Stimulated activated CD8-positive, alpha-beta memory T cell treated with anti-CD3 and anti-CD28 coated beads, Interleukin-7, amount 100 ng/mL, for 48 hours (primary cell): ENCODE data around the gene ARL3.
"Not testable (repeated sequence)": the region's sequence is repeated elsewhere in the genome, so short reads cannot be mapped to it uniquely, and the experiment has no call there.

Experiments
- DNase-seq, 2 donors: peaks; one replicate each; pipeline ENCODE4 v3.0.0-alpha.2; 2020; ENCODE audit warnings: low read depth in 1 of 2; ENCODE audit errors: extremely low read depth in 1 of 2

ARL3 gene

GRCh38 chr10:102705531-102705930 is 8.7 kb downstream of the ARL3 start:
- DNase-seq: no peak

- DNase-seq: no peak
These were observed 9.3 kb downstream of the ARL3 start for GRCh38 chr10:102704915-102705314.

GRCh38 chr10:102702742-102703141 is 11.5 kb downstream of the ARL3 start:
- DNase-seq: no peak

- DNase-seq: no peak
These were observed 12.4 kb downstream of the ARL3 start for GRCh38 chr10:102701796-102702195.

- DNase-seq: no peak
These were observed 12.9 kb downstream of the ARL3 start for GRCh38 chr10:102701272-102701671.

DNA sequence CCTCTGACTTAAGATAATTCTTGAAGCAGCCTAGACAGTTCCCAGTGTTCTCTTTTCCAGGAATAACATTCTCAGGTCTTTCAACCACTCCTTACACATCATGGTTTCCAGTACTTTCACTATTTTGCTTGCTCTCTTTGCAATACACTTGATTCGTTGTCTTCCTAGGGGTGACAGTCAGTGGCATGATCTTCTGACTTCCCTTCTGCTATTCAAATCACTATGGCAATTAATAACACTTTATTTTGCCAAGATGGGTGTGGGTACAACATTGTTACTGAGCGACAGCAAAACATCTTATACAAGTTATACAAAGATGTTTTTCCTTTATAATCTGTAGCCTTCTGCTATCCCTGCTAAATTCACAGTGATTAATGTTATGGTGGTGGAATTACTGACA is 15.3 kb downstream of the ARL3 start:
- DNase-seq: no peak

DNA sequence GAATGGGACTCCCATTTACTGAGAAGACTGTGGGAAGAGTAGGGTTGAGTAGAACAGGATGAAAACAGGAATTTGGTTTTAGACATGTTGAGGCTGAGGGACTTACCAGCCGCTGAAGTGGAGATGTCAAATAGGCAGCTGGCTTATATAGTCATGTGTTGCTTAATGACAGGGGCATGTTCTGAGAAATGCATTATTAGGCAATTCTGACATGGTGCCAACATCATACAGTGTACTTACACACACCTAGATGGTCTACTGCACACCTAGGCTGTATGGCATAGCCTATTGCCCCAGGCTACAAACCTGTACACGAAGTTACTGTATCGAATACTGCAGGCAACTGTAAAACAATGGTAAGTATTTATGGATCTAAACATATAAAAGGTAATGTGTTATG is 17.5 kb downstream of the ARL3 start:
- DNase-seq: no peak

- DNase-seq: not testable (repeated sequence)
These were observed 18.8 kb downstream of the ARL3 start for GRCh38 chr10:102695401-102695800.

- no peak for DNase-seq
These were observed 22.7 kb downstream of the ARL3 start for GRCh38 chr10:102691285-102692066.

- no peak for DNase-seq
These were observed 30.5 kb downstream of the ARL3 start for GRCh38 chr10:102683736-102684135.

DNA sequence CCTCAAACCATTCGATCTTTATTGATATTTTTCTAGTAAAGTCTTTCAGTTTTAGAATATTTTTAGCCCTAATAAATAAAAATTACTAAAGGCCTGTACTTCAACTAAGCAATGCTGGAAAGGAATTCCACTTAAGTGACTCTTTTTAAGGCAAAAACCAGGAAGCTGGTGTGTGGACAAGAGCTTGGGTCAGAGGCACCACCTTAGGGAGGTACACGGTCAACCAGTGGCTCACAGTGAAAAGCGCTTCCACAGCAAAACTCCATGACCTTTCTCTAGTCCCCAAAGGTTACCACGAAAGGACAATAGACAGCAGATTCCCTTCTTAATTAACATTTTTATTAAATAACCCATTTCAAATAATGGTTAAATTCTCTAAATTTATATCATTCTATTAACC is 31.2 kb downstream of the ARL3 start:
- no peak for DNase-seq

DNA sequence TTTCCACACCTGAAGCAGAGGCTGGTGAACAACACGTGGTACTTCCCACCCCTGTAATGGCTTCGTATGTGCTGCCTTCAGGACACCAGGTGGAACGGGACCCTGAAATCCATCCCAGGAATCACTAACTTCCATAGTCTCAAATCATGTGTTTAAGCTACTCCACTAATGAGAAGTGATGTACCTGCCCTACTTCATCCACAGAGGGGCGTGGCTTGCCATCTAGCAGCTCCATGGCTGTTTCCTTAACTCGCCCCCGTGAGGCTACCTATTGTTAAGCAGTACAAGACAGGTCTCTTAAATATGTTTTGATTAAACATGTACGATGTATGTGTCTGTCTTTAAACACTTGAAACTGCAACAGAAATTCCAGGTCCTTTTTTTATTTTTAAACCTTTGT is 31.8 kb downstream of the ARL3 start:
- DNase-seq: no peak

- DNase-seq: no peak
These were observed 32.5 kb downstream of the ARL3 start for GRCh38 chr10:102681696-102682095.

DNA sequence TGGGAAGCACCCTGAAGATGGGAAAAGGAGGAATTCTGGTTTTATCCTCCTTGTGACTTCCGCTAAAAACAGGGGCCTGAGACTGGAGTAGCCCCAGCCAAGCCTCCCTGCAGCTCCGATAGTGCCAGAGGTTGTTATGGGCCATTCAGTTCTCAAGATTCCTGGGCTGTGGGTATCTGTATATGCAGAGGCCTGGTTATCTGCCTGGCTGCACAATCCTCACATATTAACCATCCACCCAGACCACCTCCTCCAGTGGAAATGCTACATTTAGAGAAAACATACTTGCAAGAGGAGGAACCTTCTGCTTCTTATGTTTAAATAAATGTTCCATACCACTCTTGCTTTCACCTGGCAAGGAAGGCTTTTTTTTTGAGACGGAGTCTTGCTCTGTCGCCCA is 34.6 kb downstream of the ARL3 start:
- DNase-seq: no peak

- no peak for DNase-seq
These were observed 35.3 kb downstream of the ARL3 start for GRCh38 chr10:102678842-102679289.

GRCh38 chr10:102678068-102678400 is 36.2 kb downstream of the ARL3 start:
- no peak for DNase-seq

GRCh38 chr10:102677331-102678067 is 36.7 kb downstream of the ARL3 start:
- no peak for DNase-seq

GRCh38 chr10:102676534-102677315 is 37.5 kb downstream of the ARL3 start:
- no peak for DNase-seq

DNA sequence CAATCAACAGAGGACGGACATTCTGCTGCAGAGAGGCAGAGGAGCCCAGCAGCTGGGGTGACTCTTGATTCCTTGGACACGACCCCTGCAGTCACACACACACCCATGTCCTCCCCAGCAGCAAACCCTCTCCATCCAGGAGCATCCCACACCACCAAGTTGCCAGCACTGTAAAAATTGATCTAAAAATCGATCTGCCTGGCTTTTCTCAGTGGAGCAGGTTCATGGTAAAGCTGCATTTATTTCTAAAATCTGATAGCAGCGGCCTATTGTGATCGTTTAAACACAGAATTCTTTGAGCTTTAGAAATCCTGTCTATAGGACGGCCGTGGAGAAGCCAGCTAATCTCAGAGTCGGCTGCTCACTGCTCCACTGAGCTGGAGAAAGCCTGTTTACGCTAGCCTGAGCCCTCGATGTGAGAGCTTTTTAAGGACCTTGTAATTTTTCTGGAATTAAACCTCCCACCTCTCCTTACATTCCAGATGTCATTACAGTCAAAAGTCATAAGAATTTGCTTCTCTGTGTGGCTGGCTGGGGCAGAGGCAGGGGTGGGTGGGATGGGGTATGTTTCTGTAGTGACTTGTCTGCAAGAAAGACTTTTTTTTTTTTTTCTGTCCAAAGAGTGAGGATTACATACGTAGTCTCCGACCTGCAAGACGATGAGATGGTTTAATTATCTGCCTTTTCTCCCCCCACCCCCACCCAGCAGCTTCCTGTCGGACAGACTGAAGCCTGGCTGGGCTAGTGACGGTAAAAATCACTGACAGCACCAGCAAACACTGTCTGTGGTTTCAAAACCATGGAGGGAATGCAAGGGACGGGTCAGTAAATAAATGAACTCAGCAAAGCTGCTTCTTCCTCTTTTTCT is 38.3 kb downstream of the ARL3 start:
- no peak for DNase-seq

GRCh38 chr10:102675011-102675665 is 39.1 kb downstream of the ARL3 start:
- no peak for DNase-seq
